Stimulated activated CD8-positive, alpha-beta memory T cell treated with anti-CD3 and anti-CD28 coated beads, Interleukin-7, amount 100 ng/mL, for 4 hours (primary cell): ENCODE measurements around the gene CLDN6.
"Not testable (repeated sequence)": the region's sequence is repeated elsewhere in the genome, so short reads cannot be mapped to it uniquely, and the experiment has no call there.

Experiments
- DNase-seq, 2 donors: peaks; one replicate each; pipeline ENCODE4 v3.0.0-alpha.2; 2020; ENCODE audit warnings: low read depth in 2 of 2

CLDN6 gene

GRCh38 chr16:3017794-3018506 lies at the start of gene CLDN6:
Gene CLDN6, minus strand, starts transcription at chr16:3018183. Its CDS starts 2,162 bp downstream, at chr16:3016021.
- no peak for DNase-seq

GRCh38 chr16:3066440-3066748 lies 48.4 kb upstream of the CLDN6 start:
- no peak for DNase-seq

- no peak for DNase-seq
These were observed 47.9 kb upstream of the CLDN6 start for GRCh38 chr16:3065742-3066439.

GRCh38 chr16:3065069-3065741 lies 47.2 kb upstream of the CLDN6 start, which contains the start of gene IL32:
Gene IL32, plus strand, starts transcription at chr16:3065640. Its CDS starts 172 bp downstream, at chr16:3065812.
- peak; percentile 64 to 65 for DNase-seq

GRCh38 chr16:3063625-3064386 lies 45.8 kb upstream of the CLDN6 start:
- no peak for DNase-seq

GRCh38 chr16:3062553-3062952 lies 44.6 kb upstream of the CLDN6 start:
- no peak for DNase-seq

- no peak for DNase-seq
These were observed 42.5 kb upstream of the CLDN6 start for GRCh38 chr16:3060339-3061127.

GRCh38 chr16:3059723-3060242 lies 41.8 kb upstream of the CLDN6 start:
- no peak for DNase-seq

- DNase-seq, result peak; percentile 64 to 81
These were observed 41.2 kb upstream of the CLDN6 start for GRCh38 chr16:3059041-3059722.

GRCh38 chr16:3058139-3059030 lies 40.4 kb upstream of the CLDN6 start:
- DNase-seq, result no peak

- no peak for DNase-seq
These were observed 39.5 kb upstream of the CLDN6 start for GRCh38 chr16:3057181-3058138.

- DNase-seq, result no peak
These were observed 38.6 kb upstream of the CLDN6 start for GRCh38 chr16:3056336-3057180.

GRCh38 chr16:3055734-3056115 lies 37.7 kb upstream of the CLDN6 start:
- DNase-seq, result not testable (repeated sequence)

GRCh38 chr16:3054965-3055733 lies 37.2 kb upstream of the CLDN6 start:
- no peak for DNase-seq

- DNase-seq, result not testable (repeated sequence)
These were observed 35.3 kb upstream of the CLDN6 start for GRCh38 chr16:3053330-3053710.

- not testable (repeated sequence) for DNase-seq
These were observed 34.8 kb upstream of the CLDN6 start for GRCh38 chr16:3052571-3053329.
